GM18511 (cell line): ENCODE measurements around the gene RYR3.
A peak's percentile ranks its signal among the peaks of the same experiment; 100 is the strongest.

Experiments
- ATAC-seq: cut with Tn5 transposase; IDR thresholded peaks from one replicate; pipeline ENCODE4 v1.9.1; 2021; ENCODE audit warnings: mild to moderate bottlenecking, moderate library complexity; ENCODE audit not compliant: unreplicated experiment

Gene RYR3

DNA sequence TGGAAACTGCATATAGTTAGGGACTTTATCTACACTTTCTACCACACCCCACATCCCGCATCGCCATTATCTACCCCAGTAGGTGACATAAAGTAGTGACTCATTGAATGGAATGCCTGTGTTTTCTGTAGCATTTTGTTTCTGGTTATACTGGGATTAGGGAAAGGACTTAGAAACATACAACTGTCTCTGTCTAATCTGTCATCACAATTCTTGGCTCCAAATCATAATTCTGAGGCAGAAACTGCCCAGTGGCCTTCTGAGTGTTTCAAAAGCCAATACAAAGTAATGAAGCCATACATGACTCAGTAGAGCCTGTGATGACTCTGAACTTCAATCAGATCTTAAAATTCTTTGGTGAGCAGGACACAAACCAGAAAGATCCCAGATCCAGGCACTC, 541.8 kb downstream of the RYR3 start:
- ATAC-seq = no peak

- no peak for ATAC-seq
Measured at GRCh38 chr15:33857726-33858125, 547.0 kb downstream of the RYR3 start.

- no peak for ATAC-seq
Measured at GRCh38 chr15:33858836-33859235, 548.1 kb downstream of the RYR3 start.

DNA sequence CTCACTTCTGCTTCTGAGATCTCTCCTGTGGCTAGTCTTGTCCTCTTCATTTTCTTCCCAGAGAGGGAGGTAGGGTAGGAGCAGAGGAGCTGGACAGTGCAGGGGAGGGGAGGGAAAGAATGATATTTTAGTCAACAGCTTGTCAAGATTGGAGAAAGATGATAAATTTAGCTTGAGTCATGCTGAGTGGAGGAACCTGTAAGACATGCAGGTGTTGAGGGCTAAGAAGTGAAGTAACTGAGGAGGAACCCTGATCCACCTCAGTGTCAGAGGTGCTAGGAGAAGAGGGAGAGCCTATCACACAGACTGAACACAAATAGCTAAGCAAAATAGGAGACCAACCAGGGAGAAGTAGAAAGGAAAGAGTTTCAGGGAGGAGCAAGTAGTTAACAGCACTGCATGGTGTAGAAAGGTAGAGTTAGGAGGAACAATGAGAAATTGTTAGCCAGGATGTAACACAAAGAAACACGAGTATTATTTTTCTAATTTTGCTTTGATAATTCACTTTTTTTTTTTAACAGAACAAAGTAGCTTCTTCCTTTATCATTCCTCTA, 549.3 kb downstream of the RYR3 start:
- no peak for ATAC-seq

GRCh38 chr15:33860754-33861153, 550.0 kb downstream of the RYR3 start:
- ATAC-seq = no peak

GRCh38 chr15:33864360-33865075, 553.8 kb downstream of the RYR3 start:
- ATAC-seq = no peak

DNA sequence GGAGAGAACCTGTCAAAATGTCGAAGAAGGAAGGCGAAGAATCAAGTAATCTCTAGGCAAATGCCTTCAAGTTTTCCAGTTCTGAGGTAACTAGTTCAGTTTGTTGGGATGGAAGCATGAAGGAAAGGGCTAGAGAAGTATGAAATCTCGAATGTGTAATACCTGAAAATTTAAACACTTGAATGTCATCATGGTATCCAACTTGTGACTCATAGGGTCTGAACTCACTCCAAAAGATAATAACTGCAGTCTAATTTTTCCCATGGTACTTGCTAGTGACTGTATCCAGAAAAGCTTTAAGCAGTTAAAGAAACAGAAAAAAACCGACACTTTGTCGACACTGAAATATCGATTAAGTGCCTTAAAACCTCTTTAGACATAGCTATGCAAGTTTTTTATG, 554.6 kb downstream of the RYR3 start:
- no peak for ATAC-seq

GRCh38 chr15:33866101-33866737, 555.5 kb downstream of the RYR3 start:
- ATAC-seq = no peak

GRCh38 chr15:33871980-33872379, 561.2 kb downstream of the RYR3 start:
- ATAC-seq = no peak

GRCh38 chr15:33872416-33873106, 561.8 kb downstream of the RYR3 start:
- ATAC-seq = no peak

GRCh38 chr15:33874156-33874555, 563.4 kb downstream of the RYR3 start:
- ATAC-seq = no peak

GRCh38 chr15:33882921-33883320, 572.2 kb downstream of the RYR3 start:
- ATAC-seq = no peak

DNA sequence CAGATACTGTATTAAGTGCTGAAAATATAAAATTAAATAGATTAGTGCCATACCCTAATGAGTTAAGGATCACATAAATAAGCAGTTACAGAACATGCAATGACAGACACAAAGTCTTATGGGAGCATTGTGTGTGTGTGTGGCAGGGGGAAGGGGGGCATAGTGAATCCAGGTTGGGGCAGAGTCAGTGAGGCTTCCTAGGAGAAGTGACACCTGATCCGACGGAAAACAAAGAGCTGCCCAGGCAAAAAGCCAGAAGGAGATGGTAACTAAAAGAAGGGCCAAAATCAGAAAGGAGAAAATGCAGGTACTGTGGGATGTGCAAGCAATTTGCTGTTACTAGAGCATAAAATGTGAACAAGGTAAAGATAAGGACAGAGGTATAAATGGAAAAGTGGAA, 577.4 kb downstream of the RYR3 start:
- no peak for ATAC-seq

DNA sequence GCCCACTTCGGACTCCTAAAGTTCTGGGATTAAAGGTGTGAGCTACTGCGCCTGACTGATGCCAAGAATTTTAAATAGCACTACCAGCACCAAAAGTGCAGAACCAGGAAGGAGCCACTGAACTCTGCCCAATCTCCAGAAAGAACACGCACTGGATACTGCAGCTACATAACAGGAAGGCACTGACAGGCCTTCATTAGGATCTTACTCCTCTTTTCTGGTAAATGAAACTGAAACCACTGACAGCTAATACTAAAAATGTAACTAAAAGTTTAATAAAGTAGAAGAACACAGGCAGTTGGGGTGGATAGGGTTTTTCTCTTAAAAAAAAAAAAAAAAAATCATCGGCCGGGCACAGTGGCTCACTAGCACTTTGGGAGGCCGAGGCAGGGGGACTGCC, 583.4 kb downstream of the RYR3 start:
- peak; percentile 80 for ATAC-seq

DNA sequence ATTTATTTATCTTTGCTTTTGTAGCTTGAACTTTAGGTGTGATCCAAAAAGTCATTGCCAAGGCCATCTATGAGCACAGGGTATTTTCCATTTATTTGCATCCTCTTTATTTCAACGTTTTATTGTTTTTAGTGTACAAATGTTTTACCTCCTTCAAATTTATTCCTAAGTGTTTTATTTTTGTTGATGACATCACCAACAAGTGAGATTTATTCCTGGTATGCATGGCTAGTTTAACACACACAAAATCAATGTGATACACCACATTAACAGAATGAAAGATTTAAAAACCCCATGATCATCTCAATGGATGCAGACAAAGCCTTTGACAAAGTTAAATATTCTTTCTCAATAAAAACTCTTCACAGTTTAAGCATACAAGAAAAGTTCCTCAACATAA, 591.3 kb downstream of the RYR3 start:
- no peak for ATAC-seq

- no peak for ATAC-seq
Measured at GRCh38 chr15:33903661-33904060, 592.9 kb downstream of the RYR3 start.

GRCh38 chr15:33907326-33907725, 596.6 kb downstream of the RYR3 start:
- ATAC-seq = no peak

GRCh38 chr15:33908406-33908805, 597.6 kb downstream of the RYR3 start:
- ATAC-seq = no peak

DNA sequence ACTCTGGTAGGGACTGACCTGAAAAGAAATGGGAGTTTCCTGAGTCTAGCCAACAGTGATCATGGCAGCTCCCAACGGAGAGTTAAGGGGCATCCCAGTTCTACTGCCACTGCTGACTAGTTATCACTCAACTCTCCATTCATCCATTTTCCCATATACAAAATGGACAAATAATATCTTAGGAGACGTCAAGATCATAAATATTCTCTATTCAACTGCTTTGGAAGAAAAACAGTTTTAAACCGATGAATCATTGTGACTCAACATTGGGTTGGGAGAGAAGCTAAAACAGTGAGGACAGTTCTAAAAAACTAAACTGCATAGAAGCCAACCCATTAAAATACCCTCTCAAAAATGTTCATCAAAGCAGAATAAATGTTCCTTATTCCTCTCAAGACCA, 600.0 kb downstream of the RYR3 start:
- ATAC-seq = no peak

- no peak for ATAC-seq
Measured at GRCh38 chr15:33912326-33912725, 601.6 kb downstream of the RYR3 start.

- ATAC-seq = no peak
Measured at GRCh38 chr15:33913459-33913858, 602.7 kb downstream of the RYR3 start.
